ENCODE measurements around the gene CCL4. TPM values are rescaled to one million over a fixed set of nuclear protein-coding genes. Genes with fewer than 3 reads are reported as not detected.

CCL4 gene
- polyA plus RNA-seq, 1 donor (not counting 4 experiments of a cell fraction or from before 2014, with no cell fraction given): not detected

DNA sequence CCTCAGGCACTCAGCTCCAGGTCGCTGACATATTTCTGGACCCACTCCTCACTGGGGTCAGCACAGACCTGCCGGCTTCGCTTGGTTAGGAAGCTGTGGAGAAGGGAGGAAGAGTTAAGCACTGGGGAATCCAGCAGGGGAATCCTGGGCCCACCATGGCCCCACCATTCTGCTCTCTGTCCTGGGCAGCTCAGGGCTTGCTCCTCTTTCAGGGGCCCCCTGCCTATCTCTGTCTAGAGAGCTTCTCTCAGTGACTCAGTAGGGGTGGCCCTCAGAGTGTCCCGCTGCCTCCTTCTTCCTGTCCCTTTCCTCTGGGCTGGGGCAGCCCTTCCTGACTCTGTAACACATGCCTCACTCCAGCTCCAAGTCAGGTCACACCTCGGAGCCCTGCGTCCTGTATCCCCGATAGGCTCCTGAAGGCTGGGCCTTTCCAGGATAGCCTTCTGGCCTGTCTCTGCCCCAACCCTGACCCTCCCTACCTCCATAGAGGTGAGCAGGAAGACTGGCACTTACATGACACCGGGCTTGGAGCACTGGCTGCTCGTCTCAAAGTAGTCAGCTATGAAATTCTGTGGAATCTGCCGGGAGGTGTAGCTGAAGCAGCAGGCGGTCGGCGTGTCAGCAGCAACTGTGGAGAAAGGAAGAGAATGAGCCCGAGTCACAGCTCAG, 14.8 kb upstream of the CCL4 start:
- no peak for FAIRE-seq
- dilution Hi-C loops (cut with MboI; ENCODE audit: extremely low pct_ligation_motif_present, low sequenced_read_pairs): no loop called here

GRCh38 chr17:36089339-36089865, 14.2 kb upstream of the CCL4 start:
- no peak overlapping the region for H3K4me2 ChIP-seq (ENCODE audit: control insufficient read depth, extremely low read depth, insufficient read depth, low read depth, low read length)
- no peaks in the 10 kb centered on the region for H3K27me3 ChIP-seq (ENCODE audit: control insufficient read depth, extremely low read depth, insufficient read depth, low read length)
- H3K9ac ChIP-seq (ENCODE audit: control insufficient read depth, extremely low read depth, insufficient read depth, low read length): no peak overlapping the region
- H4K20me1 ChIP-seq (ENCODE audit: control insufficient read depth, extremely low read depth, insufficient read depth, low read length): no peaks in the 10 kb centered on the region
- no peaks in the 10 kb centered on the region for H3K9me3 ChIP-seq (ENCODE audit: control insufficient read depth, low read depth, low read length)
- no peak overlapping the region for H3K4me3 ChIP-seq (ENCODE audit: control insufficient read depth in 2 of 3, extremely low read depth in 1 of 3, insufficient read depth in 2 of 3, low read depth in 1 of 3, low read length in 3 of 3)
- H3K27ac ChIP-seq (ENCODE audit: control insufficient read depth, insufficient read depth, low read length): no peak overlapping the region
- H3K4me1 ChIP-seq (ENCODE audit: control insufficient read depth, extremely low read depth, insufficient read depth, low read length): no peaks in the 10 kb centered on the region
- no peak for DNase-seq (ENCODE audit: low read depth, low spot score)
- H3K79me2 ChIP-seq (ENCODE audit: control insufficient read depth, insufficient read depth, low read length): no peaks in the 10 kb centered on the region
- dilution Hi-C loops (cut with MboI; ENCODE audit: extremely low pct_ligation_motif_present, low sequenced_read_pairs): no loop called here
- H2AFZ ChIP-seq (ENCODE audit: control insufficient read depth, low read length): no peak overlapping the region
- H3K9me1 ChIP-seq (ENCODE audit: control insufficient read depth, extremely low read depth, insufficient read depth, low read length): no peaks in the 10 kb centered on the region
- no peaks in the 10 kb centered on the region for H3K36me3 ChIP-seq (ENCODE audit: control insufficient read depth in 2 of 2, extremely low read depth in 1 of 2, insufficient read depth in 2 of 2, low read length in 2 of 2)
- no peak for FAIRE-seq
- no peak for TF ChIP-seq EZH2 (IDR thresholded peaks at IDR 0.05; ENCODE audit: low read length)
- TF ChIP-seq, protein P1, sequence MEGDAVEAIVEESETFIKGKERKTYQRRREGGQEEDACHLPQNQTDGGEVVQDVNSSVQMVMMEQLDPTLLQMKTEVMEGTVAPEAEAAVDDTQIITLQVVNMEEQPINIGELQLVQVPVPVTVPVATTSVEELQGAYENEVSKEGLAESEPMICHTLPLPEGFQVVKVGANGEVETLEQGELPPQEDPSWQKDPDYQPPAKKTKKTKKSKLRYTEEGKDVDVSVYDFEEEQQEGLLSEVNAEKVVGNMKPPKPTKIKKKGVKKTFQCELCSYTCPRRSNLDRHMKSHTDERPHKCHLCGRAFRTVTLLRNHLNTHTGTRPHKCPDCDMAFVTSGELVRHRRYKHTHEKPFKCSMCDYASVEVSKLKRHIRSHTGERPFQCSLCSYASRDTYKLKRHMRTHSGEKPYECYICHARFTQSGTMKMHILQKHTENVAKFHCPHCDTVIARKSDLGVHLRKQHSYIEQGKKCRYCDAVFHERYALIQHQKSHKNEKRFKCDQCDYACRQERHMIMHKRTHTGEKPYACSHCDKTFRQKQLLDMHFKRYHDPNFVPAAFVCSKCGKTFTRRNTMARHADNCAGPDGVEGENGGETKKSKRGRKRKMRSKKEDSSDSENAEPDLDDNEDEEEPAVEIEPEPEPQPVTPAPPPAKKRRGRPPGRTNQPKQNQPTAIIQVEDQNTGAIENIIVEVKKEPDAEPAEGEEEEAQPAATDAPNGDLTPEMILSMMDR (optimal IDR thresholded peaks at IDR 0.05 in 1 of 3, IDR thresholded peaks at IDR 0.05 in 1 of 3, conservative IDR thresholded peaks at IDR 0.05 in 1 of 3; ENCODE audit: extremely low read depth in 1 of 3, insufficient read depth in 2 of 3, low read length in 3 of 3): no peak

More for the DNA sequence above, 14.8 kb upstream of the CCL4 start:
- DNase-seq (ENCODE audit: low read depth, low spot score): no peak
- Histone ChIP-seq H3K9ac (ENCODE audit: control insufficient read depth, extremely low read depth, insufficient read depth, low read length) (no peak overlapping the region), H3K9me3 (ENCODE audit: control insufficient read depth, low read depth, low read length) (no peaks in the 10 kb centered on the region), H3K4me3 (ENCODE audit: control insufficient read depth in 2 of 3, extremely low read depth in 1 of 3, insufficient read depth in 2 of 3, low read depth in 1 of 3, low read length in 3 of 3) (no peak overlapping the region), H2AFZ (ENCODE audit: control insufficient read depth, low read length) (no peak overlapping the region), H3K4me2 (ENCODE audit: control insufficient read depth, extremely low read depth, insufficient read depth, low read depth, low read length) (no peak overlapping the region), H3K9me1 (ENCODE audit: control insufficient read depth, extremely low read depth, insufficient read depth, low read length) (no peaks in the 10 kb centered on the region), H4K20me1 (ENCODE audit: control insufficient read depth, extremely low read depth, insufficient read depth, low read length) (no peaks in the 10 kb centered on the region), H3K27me3 (ENCODE audit: control insufficient read depth, extremely low read depth, insufficient read depth, low read length) (no peaks in the 10 kb centered on the region), H3K79me2 (ENCODE audit: control insufficient read depth, insufficient read depth, low read length) (no peaks in the 10 kb centered on the region), H3K4me1 (ENCODE audit: control insufficient read depth, extremely low read depth, insufficient read depth, low read length) (no peaks in the 10 kb centered on the region), H3K27ac (ENCODE audit: control insufficient read depth, insufficient read depth, low read length) (no peak overlapping the region), H3K36me3 (ENCODE audit: control insufficient read depth in 2 of 2, extremely low read depth in 1 of 2, insufficient read depth in 2 of 2, low read length in 2 of 2) (no peaks in the 10 kb centered on the region)
- TF ChIP-seq, protein P1 (optimal IDR thresholded peaks at IDR 0.05 in 1 of 3, IDR thresholded peaks at IDR 0.05 in 1 of 3, conservative IDR thresholded peaks at IDR 0.05 in 1 of 3; ENCODE audit: extremely low read depth in 1 of 3, insufficient read depth in 2 of 3, low read length in 3 of 3): no peak
- no peak for TF ChIP-seq EZH2 (IDR thresholded peaks at IDR 0.05; ENCODE audit: low read length)
